ENCODE results near the gene CYP26C1. TPM values are rescaled to one million over a fixed set of nuclear protein-coding genes. Genes with fewer than 3 reads are reported as not detected.

Gene CYP26C1
- total RNA-seq, 1 donor from 2014 or later, result 0.25 TPM

DNA sequence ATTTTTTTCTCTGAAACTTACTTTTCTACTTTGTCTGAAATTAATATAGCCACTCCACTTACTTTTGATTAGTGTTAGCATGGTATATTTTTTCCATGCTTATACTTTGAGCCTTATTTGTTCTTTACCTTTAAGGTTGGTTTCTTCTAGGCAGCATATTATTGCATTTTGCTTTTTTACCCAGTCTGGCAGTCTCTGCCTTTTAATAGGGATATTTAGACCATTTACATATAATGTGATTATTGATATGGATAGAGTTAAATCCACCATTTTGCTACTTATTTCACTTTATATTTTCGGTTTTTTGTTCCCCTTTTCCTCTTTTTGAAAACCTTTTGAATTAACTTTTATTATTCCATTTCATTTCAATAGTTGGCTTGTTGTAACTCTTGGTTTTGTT is 43.4 kb downstream of the CYP26C1 start:
- Mint-ChIP-seq H3K27ac (ENCODE audit: unreplicated experiment) (no peak overlapping the region), H3K4me3 (ENCODE audit: unreplicated experiment) (no peak overlapping the region), H3K27me3 (ENCODE audit: low read depth) (no peaks in the 10 kb centered on the region), H3K4me1 (ENCODE audit: low read depth) (peaks cover 10% of the 10 kb centered on the region), H3K36me3 (ENCODE audit: low read depth) (peaks cover 7% of the 10 kb centered on the region), H3K9me3 (ENCODE audit: low read depth) (peaks cover 16% of the 10 kb centered on the region)
- no peak for DNase-seq (ENCODE audit: low spot score)
- TF ChIP-seq, protein P1, sequence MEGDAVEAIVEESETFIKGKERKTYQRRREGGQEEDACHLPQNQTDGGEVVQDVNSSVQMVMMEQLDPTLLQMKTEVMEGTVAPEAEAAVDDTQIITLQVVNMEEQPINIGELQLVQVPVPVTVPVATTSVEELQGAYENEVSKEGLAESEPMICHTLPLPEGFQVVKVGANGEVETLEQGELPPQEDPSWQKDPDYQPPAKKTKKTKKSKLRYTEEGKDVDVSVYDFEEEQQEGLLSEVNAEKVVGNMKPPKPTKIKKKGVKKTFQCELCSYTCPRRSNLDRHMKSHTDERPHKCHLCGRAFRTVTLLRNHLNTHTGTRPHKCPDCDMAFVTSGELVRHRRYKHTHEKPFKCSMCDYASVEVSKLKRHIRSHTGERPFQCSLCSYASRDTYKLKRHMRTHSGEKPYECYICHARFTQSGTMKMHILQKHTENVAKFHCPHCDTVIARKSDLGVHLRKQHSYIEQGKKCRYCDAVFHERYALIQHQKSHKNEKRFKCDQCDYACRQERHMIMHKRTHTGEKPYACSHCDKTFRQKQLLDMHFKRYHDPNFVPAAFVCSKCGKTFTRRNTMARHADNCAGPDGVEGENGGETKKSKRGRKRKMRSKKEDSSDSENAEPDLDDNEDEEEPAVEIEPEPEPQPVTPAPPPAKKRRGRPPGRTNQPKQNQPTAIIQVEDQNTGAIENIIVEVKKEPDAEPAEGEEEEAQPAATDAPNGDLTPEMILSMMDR (IDR thresholded peaks at IDR 0.05), result no peak

DNA sequence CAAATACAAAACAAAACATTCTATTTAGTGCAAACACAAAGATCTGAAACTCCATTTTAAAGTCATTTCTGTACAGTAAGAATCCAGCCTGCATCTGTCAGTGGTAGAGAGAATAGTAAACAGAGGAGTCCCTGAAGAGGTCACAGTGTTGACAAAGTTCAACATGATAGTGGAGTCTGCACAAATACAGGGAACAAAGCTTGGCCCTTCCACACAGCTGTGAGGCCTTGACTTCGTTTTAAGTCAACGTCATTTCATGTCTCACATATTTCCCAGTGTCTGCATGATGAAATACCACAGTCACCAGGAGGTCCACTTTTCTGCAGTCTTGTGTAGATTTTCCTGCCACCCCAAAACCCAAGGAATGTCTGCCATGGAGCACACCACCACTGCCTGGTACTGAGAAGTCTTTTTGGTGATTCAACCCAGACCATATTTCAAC is 46.1 kb downstream of the CYP26C1 start:
- Mint-ChIP-seq H3K36me3 (ENCODE audit: low read depth) (peaks cover 7% of the 10 kb centered on the region), H3K27ac (ENCODE audit: unreplicated experiment) (peak overlapping the region; percentile 79), H3K9me3 (ENCODE audit: low read depth) (peaks cover 14% of the 10 kb centered on the region), H3K4me3 (ENCODE audit: unreplicated experiment) (no peak overlapping the region), H3K27me3 (ENCODE audit: low read depth) (no peaks in the 10 kb centered on the region), H3K4me1 (ENCODE audit: low read depth) (peaks cover 10% of the 10 kb centered on the region)
- TF ChIP-seq, protein P1 (IDR thresholded peaks at IDR 0.05), result no peak
- DNase-seq (ENCODE audit: low spot score), result no peak

DNA sequence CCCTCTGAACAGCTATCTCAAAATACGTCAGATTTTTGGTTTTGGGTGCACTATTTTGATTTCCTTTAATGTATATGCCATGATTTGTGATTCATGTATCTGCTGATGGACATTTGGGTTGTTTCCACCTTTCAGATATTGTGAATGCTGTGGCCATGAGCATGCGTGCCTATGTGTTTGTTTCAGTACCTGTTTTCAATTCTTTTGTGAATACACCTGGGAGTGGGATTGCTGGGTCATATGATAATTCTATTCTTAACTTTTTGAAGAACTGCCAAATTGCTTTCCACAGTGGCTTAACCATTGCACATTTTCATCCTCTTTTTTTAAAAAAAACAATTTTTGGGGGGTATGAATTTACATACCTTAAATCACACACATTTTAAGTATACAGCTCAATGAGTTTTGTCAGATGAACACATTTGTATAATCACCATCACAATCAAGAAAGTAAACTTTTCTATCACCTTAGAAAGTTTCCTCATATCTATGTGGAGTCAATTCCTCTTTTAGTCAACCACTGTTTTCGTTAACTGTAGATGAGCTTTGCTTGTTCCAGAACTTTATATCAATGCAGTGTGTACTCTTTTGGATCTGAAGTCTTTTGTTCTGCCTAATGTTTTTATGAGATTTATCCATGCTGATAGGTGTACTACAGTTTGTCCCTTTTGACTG is 50.0 kb downstream of the CYP26C1 start:
- Mint-ChIP-seq H3K36me3 (ENCODE audit: low read depth) (peaks cover 2% of the 10 kb centered on the region), H3K27ac (ENCODE audit: unreplicated experiment) (no peak overlapping the region), H3K4me3 (ENCODE audit: unreplicated experiment) (no peak overlapping the region), H3K27me3 (ENCODE audit: low read depth) (peaks cover 15% of the 10 kb centered on the region), H3K9me3 (ENCODE audit: low read depth) (peaks cover 3% of the 10 kb centered on the region), H3K4me1 (ENCODE audit: low read depth) (peaks cover 10% of the 10 kb centered on the region)
- TF ChIP-seq, protein P1 (IDR thresholded peaks at IDR 0.05), result no peak
- no peak for DNase-seq (ENCODE audit: low spot score)

DNA sequence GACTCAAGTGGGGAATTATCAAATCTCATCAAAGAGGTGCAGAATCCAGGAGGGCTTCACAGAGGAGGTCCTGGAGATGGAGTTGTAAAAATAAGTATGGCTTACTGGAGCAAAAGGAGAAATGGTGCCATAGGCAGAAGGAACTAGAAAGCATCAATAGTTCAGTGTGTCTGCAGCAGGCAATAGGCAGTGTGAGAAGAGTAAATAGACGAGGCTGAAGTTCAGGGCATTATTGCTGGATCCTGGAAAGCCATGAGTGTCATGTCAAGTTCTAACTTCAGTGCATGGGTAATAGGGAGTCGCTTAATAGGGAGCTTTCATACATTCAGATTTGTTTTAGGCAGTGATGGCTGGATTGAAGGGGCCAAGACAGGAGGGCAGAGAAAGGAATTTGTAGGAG is 52.4 kb downstream of the CYP26C1 start:
- no peak for DNase-seq (ENCODE audit: low spot score)
- H3K27ac Mint-ChIP-seq (ENCODE audit: unreplicated experiment), result no peak overlapping the region
- TF ChIP-seq, protein P1 (IDR thresholded peaks at IDR 0.05), result no peak
- H3K4me1 Mint-ChIP-seq (ENCODE audit: low read depth), result no peaks in the 10 kb centered on the region
- peaks cover 15% of the 10 kb centered on the region for H3K27me3 Mint-ChIP-seq (ENCODE audit: low read depth)
- H3K4me3 Mint-ChIP-seq (ENCODE audit: unreplicated experiment), result no peak overlapping the region
- H3K36me3 Mint-ChIP-seq (ENCODE audit: low read depth), result peaks cover 2% of the 10 kb centered on the region
- H3K9me3 Mint-ChIP-seq (ENCODE audit: low read depth), result peaks cover 2% of the 10 kb centered on the region

DNA sequence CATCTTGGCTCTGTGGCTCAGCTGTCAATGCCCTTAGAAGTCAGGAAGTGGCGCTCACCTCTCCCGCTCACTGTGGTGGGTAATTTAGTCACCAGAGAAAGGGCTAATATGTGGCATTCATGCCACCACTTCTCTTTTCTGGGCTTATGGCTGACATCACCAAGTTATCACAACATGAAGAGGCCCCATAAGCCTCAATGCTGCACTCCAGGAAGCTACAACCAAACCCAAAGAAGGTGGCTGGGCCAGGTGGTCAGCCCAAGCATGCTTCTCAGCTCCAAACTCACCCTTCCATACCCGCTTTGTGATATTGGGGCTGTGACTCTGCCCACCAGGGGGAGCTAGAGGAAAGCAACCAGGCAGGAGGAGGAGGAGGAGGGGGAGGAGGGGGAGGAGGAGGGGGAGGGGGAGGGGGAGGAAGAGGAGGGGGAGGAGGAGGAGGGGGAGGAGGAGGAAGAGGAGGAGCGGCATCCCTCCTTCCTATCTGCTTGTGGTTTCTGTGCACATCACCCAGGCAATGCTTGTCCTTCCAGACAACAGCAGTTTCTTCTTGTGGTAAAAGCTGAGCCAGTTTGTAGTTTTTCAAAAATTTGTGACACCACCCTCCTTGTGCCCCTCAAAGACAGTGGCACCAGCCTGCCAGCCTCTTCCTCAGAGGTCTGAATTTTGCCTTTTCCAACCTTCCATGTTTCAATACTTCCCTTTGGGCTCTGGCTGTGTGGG is 55.2 kb downstream of the CYP26C1 start:
- Mint-ChIP-seq H3K27ac (ENCODE audit: unreplicated experiment) (no peak overlapping the region), H3K4me1 (ENCODE audit: low read depth) (no peaks in the 10 kb centered on the region), H3K9me3 (ENCODE audit: low read depth) (no peaks in the 10 kb centered on the region), H3K4me3 (ENCODE audit: unreplicated experiment) (no peak overlapping the region), H3K27me3 (ENCODE audit: low read depth) (peaks cover 19% of the 10 kb centered on the region), H3K36me3 (ENCODE audit: low read depth) (no peaks in the 10 kb centered on the region)
- DNase-seq (ENCODE audit: low spot score), result no peak
- TF ChIP-seq, protein P1 (IDR thresholded peaks at IDR 0.05), result peak; percentile 67

Other genes with a start within 250 kb of the CYP26C1 start
- gene EXOC6, start 212.3 kb upstream of the CYP26C1 start, total RNA-seq, result 7.0 to 7.2 TPM (median 7.0 TPM) in 3 replicates
- gene CYP26A1, start 13.1 kb downstream of the CYP26C1 start, total RNA-seq, result 0.47 to 1.9 TPM (median 0.49 TPM) in 3 replicates

Data from chondrocyte (in vitro differentiated cells).